Caco-2 (cell line): ENCODE data around the gene NOL11. TPM values are rescaled to one million over a fixed set of nuclear protein-coding genes. Genes with fewer than 3 reads are reported as not detected.

ENCODE experiments used
- BruUV-seq: library from RNA; stranded (reverse); fragments of 400-500 nt; replicated peaks from 2 replicates; lab custom pipeline; 2021; lab: Mats Ljungman, UMichigan
- CTCF ChIA-PET: fragments of 300-600 bp; sonication (Branson Sonifier 250); formaldehyde crosslinking; loops from one replicate; lab custom pipeline; 2022; ENCODE audit warnings: antibody characterized with exemption; lab: Charles Lee
- POLR2A ChIA-PET: fragments of 300-600 bp; sonication (Branson Sonifier 250); formaldehyde crosslinking; loops from one replicate; lab custom pipeline; 2022; ENCODE audit warnings: antibody characterized with exemption; lab: Charles Lee
- DNase-seq, 2 experiments: peaks; one replicate each; pipeline versions ENCODE4 v3.0.0 to v3.0.0-alpha.2; 2020 to 2022
- H3K27me3 ChIP-seq: replicated peaks from 2 replicates; pipeline ENCODE4 v1.6.0; 2011; ENCODE audit warnings: low read length; ENCODE audit not compliant: control insufficient read depth, insufficient read depth
- H3K36me3 ChIP-seq: 2 replicates; pipeline ENCODE4 v1.5.1; 2011; ENCODE audit warnings: low read length; ENCODE audit not compliant: control insufficient read depth, insufficient read depth
- H3K4me1 ChIP-seq: fragments of 250-450 bp; sonication (Bioruptor Pico); 2 replicates; pipeline ENCODE4 v1.5.1; 2020; ENCODE audit warnings: mild to moderate bottlenecking
- H3K4me3 ChIP-seq: 2 replicates; pipeline ENCODE4 v1.5.1; 2011; ENCODE audit warnings: low read depth, mild to moderate bottlenecking, control low read depth, low read length
- H3K9me3 ChIP-seq: fragments of 250-450 bp; sonication (Bioruptor Pico); 2 replicates; pipeline ENCODE4 v1.5.1; 2020; ENCODE audit warnings: mild to moderate bottlenecking, moderate library complexity
- H3K27ac Mint-ChIP-seq: one replicate; pipeline ENCODE4 v1.8.0; 2022; ENCODE audit warnings: mixed read lengths; ENCODE audit not compliant: unreplicated experiment
- H3K27me3 Mint-ChIP-seq: one replicate; pipeline ENCODE4 v1.8.0; 2022; ENCODE audit warnings: mixed read lengths; ENCODE audit not compliant: insufficient read depth, unreplicated experiment
- H3K36me3 Mint-ChIP-seq: one replicate; pipeline ENCODE4 v1.8.0; 2022; ENCODE audit warnings: mild to moderate bottlenecking, mixed read lengths; ENCODE audit not compliant: insufficient read depth, unreplicated experiment
- H3K4me1 Mint-ChIP-seq: one replicate; pipeline ENCODE4 v1.8.0; 2022; ENCODE audit warnings: low read depth, mixed read lengths; ENCODE audit not compliant: unreplicated experiment
- H3K4me3 Mint-ChIP-seq: one replicate; pipeline ENCODE4 v1.8.0; 2022; ENCODE audit warnings: mild to moderate bottlenecking, moderate library complexity, mixed read lengths; ENCODE audit not compliant: unreplicated experiment
- H3K9me3 Mint-ChIP-seq: one replicate; pipeline ENCODE4 v1.8.0; 2022; ENCODE audit warnings: mixed read lengths; ENCODE audit not compliant: unreplicated experiment
- intact Hi-C: fragments of 100-400 bp; cut with micrococcal nuclease; formaldehyde crosslinking; loops from one replicate; pipeline ENCODE4 v1.10.0; 2022; ENCODE audit not compliant: unreplicated experiment
- total RNA-seq: library from RNA; stranded (reverse); gene quantifications from 2 replicates; pipeline ENCODE4 v1.2.3, GENCODE V29; 2022
- TF ChIP-seq, protein P1 (sequence below), 2 experiments: fragments of 200-600 bp in 1 of 2; IDR thresholded peaks; 1 replicate in 1 of 2; 2 replicates in 1 of 2; pipeline versions ENCODE4 v1.5.1 to v1.8.0; 2011 to 2022; ENCODE audit warnings: antibody characterized with exemption in 1 of 2, control low read depth in 1 of 2, inconsistent platforms in 1 of 2, low read depth in 1 of 2, low read length in 1 of 2, mild to moderate bottlenecking in 1 of 2, moderate library complexity in 1 of 2; ENCODE audit not compliant: insufficient read depth in 1 of 2, severe bottlenecking in 1 of 2, unreplicated experiment in 1 of 2

NOL11 gene
- total RNA-seq, 1 experiment from 2014 or later, result 73.6 TPM

DNA sequence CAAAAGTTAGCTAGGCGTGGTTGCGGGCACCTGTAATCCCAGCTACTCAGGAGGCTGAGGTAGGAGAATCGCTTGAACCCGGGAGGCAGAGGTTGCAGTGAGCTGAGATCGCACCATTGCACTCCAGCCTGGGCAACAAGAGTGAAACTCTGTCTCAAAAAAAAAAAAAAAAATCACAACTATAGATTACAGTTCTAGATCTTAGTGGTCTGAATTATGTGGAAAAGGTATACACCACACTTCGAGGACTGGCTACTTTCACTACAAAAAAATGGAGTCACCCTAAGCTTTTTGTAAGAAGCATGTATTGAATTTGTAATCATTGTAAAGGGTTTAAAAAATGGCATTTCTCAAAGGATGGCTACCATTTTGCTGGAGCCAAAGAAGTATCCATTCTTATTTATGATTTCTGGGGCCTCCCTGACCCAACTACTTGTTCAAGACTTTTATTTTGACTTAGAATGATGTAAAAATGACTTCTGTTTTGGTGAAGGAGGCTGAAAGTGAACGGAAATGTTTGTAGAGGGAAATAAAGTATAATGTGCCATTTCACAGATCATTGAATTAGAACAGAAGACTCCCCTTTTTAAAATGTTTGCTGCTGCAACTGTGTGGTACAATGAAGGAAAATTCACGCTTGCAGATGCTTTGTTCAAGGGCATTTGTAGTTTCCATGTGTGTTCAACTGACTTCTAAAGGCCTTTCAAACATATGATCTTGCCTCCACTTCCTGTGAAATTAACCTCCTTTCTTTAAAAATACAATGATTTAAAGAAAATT lies 37.1 kb upstream of the NOL11 start:
- Mint-ChIP-seq H3K27ac (no peak overlapping the region), H3K4me1 (no peaks in the 10 kb centered on the region), H3K9me3 (no peaks in the 10 kb centered on the region), H3K36me3 (no peaks in the 10 kb centered on the region), H3K4me3 (no peak overlapping the region), H3K27me3 (no peaks in the 10 kb centered on the region)
- Histone ChIP-seq H3K4me1 (no peaks in the 10 kb centered on the region), H3K4me3 (no peak overlapping the region), H3K36me3 (no peaks in the 10 kb centered on the region), H3K9me3 (no peaks in the 10 kb centered on the region), H3K27me3 (no peaks in the 10 kb centered on the region)
- intact Hi-C loops, result no loop called here
- DNase-seq, result no peak
- BruUV-seq, result no TSS peak
- TF ChIP-seq, protein P1, sequence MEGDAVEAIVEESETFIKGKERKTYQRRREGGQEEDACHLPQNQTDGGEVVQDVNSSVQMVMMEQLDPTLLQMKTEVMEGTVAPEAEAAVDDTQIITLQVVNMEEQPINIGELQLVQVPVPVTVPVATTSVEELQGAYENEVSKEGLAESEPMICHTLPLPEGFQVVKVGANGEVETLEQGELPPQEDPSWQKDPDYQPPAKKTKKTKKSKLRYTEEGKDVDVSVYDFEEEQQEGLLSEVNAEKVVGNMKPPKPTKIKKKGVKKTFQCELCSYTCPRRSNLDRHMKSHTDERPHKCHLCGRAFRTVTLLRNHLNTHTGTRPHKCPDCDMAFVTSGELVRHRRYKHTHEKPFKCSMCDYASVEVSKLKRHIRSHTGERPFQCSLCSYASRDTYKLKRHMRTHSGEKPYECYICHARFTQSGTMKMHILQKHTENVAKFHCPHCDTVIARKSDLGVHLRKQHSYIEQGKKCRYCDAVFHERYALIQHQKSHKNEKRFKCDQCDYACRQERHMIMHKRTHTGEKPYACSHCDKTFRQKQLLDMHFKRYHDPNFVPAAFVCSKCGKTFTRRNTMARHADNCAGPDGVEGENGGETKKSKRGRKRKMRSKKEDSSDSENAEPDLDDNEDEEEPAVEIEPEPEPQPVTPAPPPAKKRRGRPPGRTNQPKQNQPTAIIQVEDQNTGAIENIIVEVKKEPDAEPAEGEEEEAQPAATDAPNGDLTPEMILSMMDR (IDR thresholded peaks at IDR 0.05; ENCODE audit: insufficient read depth in 1 of 2, low read depth in 1 of 2, low read length in 1 of 2, severe bottlenecking in 1 of 2, unreplicated experiment in 1 of 2), result no peak
- POLR2A ChIA-PET, result no interaction called here
- CTCF ChIA-PET, result no interaction called here

DNA sequence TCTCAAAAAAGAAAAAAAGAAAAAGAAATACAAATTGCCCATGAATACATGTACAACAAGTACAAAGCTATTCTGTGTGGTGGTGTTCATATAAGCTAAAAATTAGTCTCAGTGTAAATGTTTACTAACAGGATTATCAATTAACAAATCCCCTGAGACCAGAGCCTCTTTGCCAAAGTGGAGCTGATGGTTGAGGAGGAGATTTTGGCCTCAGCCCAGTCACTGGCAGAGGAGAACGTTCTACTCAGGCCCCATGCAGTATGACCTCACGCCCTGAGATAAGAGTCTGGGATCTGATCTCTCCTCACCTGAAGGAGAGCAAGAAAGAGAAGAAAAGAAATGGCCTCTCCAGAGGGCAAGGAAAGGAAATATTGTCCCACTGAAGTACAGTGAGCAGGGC lies 35.5 kb upstream of the NOL11 start:
- H3K27ac Mint-ChIP-seq, result no peak overlapping the region

DNA sequence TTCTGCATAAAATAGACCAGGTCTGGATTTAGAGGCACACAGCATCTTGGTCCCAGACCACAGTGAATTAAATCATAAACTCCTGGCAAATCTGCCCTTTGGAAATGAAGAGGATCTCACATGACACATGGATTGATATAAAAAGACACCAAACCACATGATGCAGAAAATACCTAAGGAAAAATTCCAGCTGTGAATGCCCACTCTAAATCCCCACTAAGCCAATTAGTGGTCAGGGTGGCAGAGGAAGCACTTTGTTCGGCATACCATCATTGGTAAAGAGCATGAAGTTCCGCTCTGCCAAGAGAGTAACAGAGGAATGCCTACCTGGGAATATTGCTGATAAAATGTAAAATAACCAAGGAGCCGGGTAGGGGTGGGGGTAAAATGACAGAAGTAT lies 32.4 kb upstream of the NOL11 start:
- TF ChIP-seq, protein P1 (IDR thresholded peaks at IDR 0.05; ENCODE audit: insufficient read depth in 1 of 2, low read depth in 1 of 2, low read length in 1 of 2, severe bottlenecking in 1 of 2, unreplicated experiment in 1 of 2), result no peak
- H3K9me3 ChIP-seq, result no peaks in the 10 kb centered on the region
- H3K36me3 ChIP-seq, result no peaks in the 10 kb centered on the region
- H3K27ac Mint-ChIP-seq, result no peak overlapping the region
- no TSS peak for BruUV-seq
- ChIA-PET POLR2A (no interaction called here), CTCF (no interaction called here)
- H3K4me1 Mint-ChIP-seq, result no peaks in the 10 kb centered on the region
- no peaks in the 10 kb centered on the region for H3K9me3 Mint-ChIP-seq
- no peaks in the 10 kb centered on the region for H3K27me3 Mint-ChIP-seq
- no peak overlapping the region for H3K4me3 Mint-ChIP-seq
- no peaks in the 10 kb centered on the region for H3K27me3 ChIP-seq
- intact Hi-C loops, result no loop called here
- H3K4me1 ChIP-seq, result no peaks in the 10 kb centered on the region
- no peaks in the 10 kb centered on the region for H3K36me3 Mint-ChIP-seq
- no peak for DNase-seq
- H3K4me3 ChIP-seq, result no peak overlapping the region

More for the DNA sequence above, 35.5 kb upstream of the NOL11 start:
- DNase-seq, result no peak
- BruUV-seq, result no TSS peak
- ChIA-PET CTCF (no interaction called here), POLR2A (no interaction called here)
- intact Hi-C loops, result no loop called here
- no peaks in the 10 kb centered on the region for H3K27me3 Mint-ChIP-seq
- no peaks in the 10 kb centered on the region for H3K36me3 Mint-ChIP-seq
- TF ChIP-seq, protein P1 (IDR thresholded peaks at IDR 0.05; ENCODE audit: insufficient read depth in 1 of 2, low read depth in 1 of 2, low read length in 1 of 2, severe bottlenecking in 1 of 2, unreplicated experiment in 1 of 2), result no peak
- Histone ChIP-seq H3K27me3 (no peaks in the 10 kb centered on the region), H3K4me1 (no peaks in the 10 kb centered on the region), H3K9me3 (no peaks in the 10 kb centered on the region), H3K36me3 (no peaks in the 10 kb centered on the region), H3K4me3 (no peak overlapping the region)
- no peaks in the 10 kb centered on the region for H3K4me1 Mint-ChIP-seq
- H3K4me3 Mint-ChIP-seq, result no peak overlapping the region
- H3K9me3 Mint-ChIP-seq, result no peaks in the 10 kb centered on the region
